Osteocyte (in vitro differentiated cells): Measurements from ENCODE around the gene PTBP1. TPM values are rescaled to one million over a fixed set of nuclear protein-coding genes. Genes with fewer than 3 reads are reported as not detected.

Experiments used
- DNase-seq: peaks from one replicate; pipeline ENCODE4 v3.0.0; 2021; ENCODE audit warnings: mixed read lengths; ENCODE audit not compliant: unreplicated experiment; ENCODE audit errors: extremely low spot score
- H3K27ac Mint-ChIP-seq: one replicate; pipeline ENCODE4 v1.8.0; 2021; ENCODE audit warnings: mild to moderate bottlenecking, mixed read lengths; ENCODE audit not compliant: unreplicated experiment
- H3K27me3 Mint-ChIP-seq: one replicate; pipeline ENCODE4 v1.8.0; 2021; ENCODE audit warnings: mixed read lengths; ENCODE audit not compliant: unreplicated experiment
- H3K36me3 Mint-ChIP-seq: one replicate; pipeline ENCODE4 v1.8.0; 2021; ENCODE audit warnings: mixed read lengths; ENCODE audit not compliant: unreplicated experiment
- H3K4me1 Mint-ChIP-seq: one replicate; pipeline ENCODE4 v1.8.0; 2021; ENCODE audit warnings: mixed read lengths; ENCODE audit not compliant: unreplicated experiment
- H3K4me3 Mint-ChIP-seq: one replicate; pipeline ENCODE4 v1.8.0; 2021; ENCODE audit warnings: mild to moderate bottlenecking, moderate library complexity, mixed read lengths; ENCODE audit not compliant: unreplicated experiment
- H3K9me3 Mint-ChIP-seq: one replicate; pipeline ENCODE4 v1.8.0; 2021; ENCODE audit warnings: mixed read lengths; ENCODE audit not compliant: unreplicated experiment
- CTCF ChIP-seq: fragments of 200-600 bp; sonication (generic); IDR thresholded peaks from 2 replicates; pipeline ENCODE4 v1.5.0; 2021; ENCODE audit warnings: antibody characterized with exemption, mild to moderate bottlenecking, moderate library complexity
- total RNA-seq: library from RNA; stranded (reverse); gene quantifications from 2 replicates; pipeline ENCODE4 v1.2.1, GENCODE V29; 2021

PTBP1 gene
- total RNA-seq, 1 donor from 2014 or later = 370 TPM

- Mint-ChIP-seq H3K36me3 (peaks cover 29% of the 10 kb centered on the region), H3K27ac (no peak overlapping the region), H3K27me3 (no peaks in the 10 kb centered on the region), H3K9me3 (no peaks in the 10 kb centered on the region), H3K4me1 (peaks cover 45% of the 10 kb centered on the region), H3K4me3 (no peak overlapping the region)
- DNase-seq = peak; percentile 85
- TF ChIP-seq CTCF = no peak
Measured at GRCh38 chr19:804419-805165, 7.3 kb downstream of the PTBP1 start.

GRCh38 chr19:805166-805551, 7.9 kb downstream of the PTBP1 start:
- H3K36me3 Mint-ChIP-seq = peaks cover 25% of the 10 kb centered on the region
- no peak overlapping the region for H3K4me3 Mint-ChIP-seq
- TF ChIP-seq CTCF = no peak
- H3K27me3 Mint-ChIP-seq = no peaks in the 10 kb centered on the region
- no peaks in the 10 kb centered on the region for H3K9me3 Mint-ChIP-seq
- no peak overlapping the region for H3K27ac Mint-ChIP-seq
- peak; percentile 84 for DNase-seq
- peaks cover 40% of the 10 kb centered on the region for H3K4me1 Mint-ChIP-seq

GRCh38 chr19:805600-806550, 8.6 kb downstream of the PTBP1 start:
- DNase-seq = no peak
- no peak overlapping the region for H3K4me3 Mint-ChIP-seq
- peaks cover 23% of the 10 kb centered on the region for H3K36me3 Mint-ChIP-seq
- H3K9me3 Mint-ChIP-seq = no peaks in the 10 kb centered on the region
- H3K27ac Mint-ChIP-seq = no peak overlapping the region
- peaks cover 33% of the 10 kb centered on the region for H3K4me1 Mint-ChIP-seq
- no peak for TF ChIP-seq CTCF
- no peaks in the 10 kb centered on the region for H3K27me3 Mint-ChIP-seq

GRCh38 chr19:806815-807421, 9.7 kb downstream of the PTBP1 start:
- Mint-ChIP-seq H3K4me3 (no peak overlapping the region), H3K4me1 (peaks cover 22% of the 10 kb centered on the region), H3K27ac (peak overlapping the region; percentile 43)

More at GRCh38 chr19:806815-807421, 9.7 kb downstream of the PTBP1 start:
- Mint-ChIP-seq H3K9me3 (no peaks in the 10 kb centered on the region), H3K27me3 (no peaks in the 10 kb centered on the region), H3K36me3 (peaks cover 30% of the 10 kb centered on the region)
- TF ChIP-seq CTCF = no peak
- no peak for DNase-seq
